GM12873 (cell line): ENCODE measurements around the gene CCDC15.

Source experiments
- CTCF ChIP-seq: IDR thresholded peaks from 2 replicates; pipeline ENCODE4 v1.5.1; 2012; ENCODE audit warnings: low read depth, mild to moderate bottlenecking, moderate library complexity, low read length, control low read depth; ENCODE audit not compliant: insufficient read depth; ENCODE audit errors: missing control alignments

The CCDC15 gene

GRCh38 chr11:124953753-124954589 is at the start of gene CCDC15:
TSS of gene CCDC15 (plus strand) at chr11:124954202. CDS start at chr11:124954733, 531 bp downstream.
- no peak for TF ChIP-seq CTCF

GRCh38 chr11:124915541-124916369 is 38.2 kb upstream of the CCDC15 start:
- TF ChIP-seq CTCF = no peak

GRCh38 chr11:124916370-124916710 is 37.7 kb upstream of the CCDC15 start:
- TF ChIP-seq CTCF = no peak

- TF ChIP-seq CTCF = no peak
These were observed 36.8 kb upstream of the CCDC15 start for GRCh38 chr11:124917115-124917637.

GRCh38 chr11:124918950-124919349 is 35.1 kb upstream of the CCDC15 start, which contains the start of gene HEPN1:
TSS of gene HEPN1 (plus strand) at chr11:124919250.
- TF ChIP-seq CTCF = no peak

- no peak for TF ChIP-seq CTCF
These were observed 34.1 kb upstream of the CCDC15 start for GRCh38 chr11:124919898-124920297.

GRCh38 chr11:124920356-124920755 is 33.6 kb upstream of the CCDC15 start:
- TF ChIP-seq CTCF = no peak
